Embryonic facial prominence (tissue), 1 donor: ENCODE measurements around the gene OTOP3.
A peak's percentile ranks its signal among the peaks of the same experiment; 100 is the strongest.

Experiments used
- DNase-seq: peaks from one replicate; pipeline ENCODE4 v3.0.0-alpha.2; 2016; ENCODE audit errors: extremely low spot score

The OTOP3 gene

DNA sequence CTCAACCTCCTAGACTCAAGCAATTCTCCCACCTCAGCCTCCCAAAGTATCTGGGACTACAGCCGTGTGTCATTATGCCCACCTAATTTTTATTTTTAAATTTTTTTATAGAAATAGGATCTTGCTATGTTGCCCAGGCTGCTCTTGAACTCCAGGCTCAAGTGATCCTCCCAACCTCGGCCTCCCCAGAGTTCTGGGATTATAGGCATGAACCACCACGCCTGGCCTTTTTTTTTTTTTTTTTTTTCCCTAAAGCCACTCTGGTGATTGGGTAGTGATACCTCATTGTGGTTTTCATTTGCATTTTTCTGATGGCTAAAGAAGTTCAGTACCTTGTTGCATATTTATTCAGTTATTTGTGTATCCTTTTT is 50.5 kb downstream of the OTOP3 start:
- DNase-seq, result no peak

DNA sequence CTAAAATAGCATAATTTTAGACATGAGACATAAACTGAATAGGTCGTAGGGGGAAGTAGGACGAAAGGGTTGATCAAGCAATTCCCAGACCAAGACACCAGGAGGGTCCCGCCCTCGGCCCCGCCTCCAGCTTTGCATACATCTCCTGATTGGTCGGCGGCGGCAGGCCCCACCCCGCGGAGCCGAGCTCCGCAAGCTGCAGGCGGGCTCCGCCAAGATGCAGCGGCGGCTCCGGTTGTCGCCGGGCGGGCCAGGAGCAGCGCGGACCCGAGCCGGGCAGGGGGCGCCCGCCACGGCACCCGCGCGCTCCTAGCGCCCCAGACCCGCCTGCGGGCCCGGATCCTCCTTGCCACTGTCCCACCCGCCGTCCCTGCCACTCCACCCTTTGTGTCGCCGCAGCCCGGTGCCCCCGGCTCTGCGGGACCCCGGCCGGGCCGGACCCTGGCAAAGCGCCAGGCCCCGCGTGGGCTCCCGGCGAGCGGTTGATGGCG is 51.8 kb downstream of the OTOP3 start, which contains the start of gene CDR2L:
CDR2L (plus strand) TSS at position 215 of the 491 bp plus-strand sequence. CDS start 412 bp downstream, outside the sequence.
- peak; percentile 78 for DNase-seq

DNA sequence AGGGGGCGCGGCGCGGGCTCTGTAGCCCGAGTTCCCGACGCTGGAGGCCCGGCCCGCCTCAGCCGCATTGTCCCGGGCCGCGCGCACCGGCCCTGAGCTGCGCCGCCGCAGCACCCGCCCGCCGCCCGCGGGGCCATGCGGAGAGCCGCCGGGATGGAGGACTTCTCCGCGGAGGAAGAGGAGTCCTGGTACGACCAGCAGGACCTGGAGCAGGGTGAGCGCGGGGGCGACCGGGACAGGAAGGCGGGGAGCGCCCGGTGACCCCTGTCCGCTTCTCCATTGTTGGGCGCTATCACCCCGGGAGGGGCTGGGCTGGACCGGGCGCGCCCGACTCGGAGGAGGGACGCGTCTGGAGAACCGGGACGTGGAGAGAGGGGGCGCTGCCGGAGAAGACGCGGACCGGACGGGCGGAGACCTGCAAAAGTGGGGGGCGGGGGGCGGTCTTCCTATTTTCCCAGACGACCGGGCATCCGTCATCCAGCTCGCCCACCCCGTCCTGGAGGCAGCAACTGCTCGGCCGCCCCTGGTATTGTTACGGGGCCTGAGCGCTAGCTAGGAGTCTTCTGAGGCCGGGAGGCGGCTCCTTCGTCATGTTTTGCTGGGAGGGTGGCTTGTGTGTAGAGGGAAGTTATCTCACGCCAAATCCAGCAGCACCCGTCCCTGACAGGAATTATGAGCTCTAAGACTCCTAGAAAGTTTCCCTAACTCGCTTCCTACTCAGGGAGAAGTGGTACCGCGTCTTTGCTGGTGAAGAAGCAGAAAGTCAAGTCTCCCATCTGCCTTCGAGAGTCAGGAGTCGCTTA is 52.4 kb downstream of the OTOP3 start:
- peak; percentile 73 for DNase-seq

DNA sequence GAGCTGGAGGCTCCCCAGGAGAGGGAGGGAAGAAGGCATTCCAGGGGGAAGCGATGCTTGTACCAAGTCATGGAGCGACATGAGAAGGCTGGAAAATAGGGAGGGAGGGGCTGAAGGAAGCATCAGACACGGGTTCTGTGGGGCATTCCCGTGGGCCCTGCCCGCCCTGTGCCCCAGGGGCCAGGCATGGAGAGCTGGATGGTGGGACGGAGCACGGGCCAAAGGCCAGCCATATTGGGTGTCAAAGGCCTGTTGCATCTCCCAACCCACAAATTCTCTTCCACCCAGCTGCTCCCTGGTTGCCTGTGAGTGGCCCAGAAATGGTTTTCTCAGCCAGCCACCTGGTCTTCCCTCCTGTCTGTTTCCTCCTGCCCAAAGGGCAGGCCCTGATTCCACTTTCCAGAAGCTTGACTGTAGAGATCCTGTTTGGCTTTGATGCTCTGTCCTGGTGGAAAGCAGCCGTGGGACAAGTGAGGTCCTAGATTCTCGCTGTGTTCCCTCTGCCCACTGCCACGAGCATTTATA is 54.9 kb downstream of the OTOP3 start:
- DNase-seq, result no peak

DNA sequence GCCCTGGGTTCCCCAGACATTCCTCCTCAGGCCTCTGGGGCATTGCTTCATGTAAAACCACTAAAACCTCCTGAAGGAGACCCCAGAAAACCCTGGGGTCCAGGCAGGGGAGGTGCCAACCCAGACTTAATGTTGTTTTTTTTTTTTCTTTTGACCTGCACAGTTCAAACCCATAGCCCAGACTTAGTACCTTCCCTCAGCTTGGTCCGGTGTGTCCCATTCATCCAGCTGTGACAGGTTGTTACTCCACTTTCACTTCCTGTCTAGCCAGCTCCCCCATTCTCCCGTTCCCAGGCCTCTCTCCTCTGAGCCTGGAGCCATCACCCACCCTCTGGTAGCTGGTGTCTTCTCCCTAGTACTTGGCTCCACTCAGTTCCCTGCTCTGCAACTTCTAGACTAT is 56.5 kb downstream of the OTOP3 start:
- DNase-seq, result no peak

DNA sequence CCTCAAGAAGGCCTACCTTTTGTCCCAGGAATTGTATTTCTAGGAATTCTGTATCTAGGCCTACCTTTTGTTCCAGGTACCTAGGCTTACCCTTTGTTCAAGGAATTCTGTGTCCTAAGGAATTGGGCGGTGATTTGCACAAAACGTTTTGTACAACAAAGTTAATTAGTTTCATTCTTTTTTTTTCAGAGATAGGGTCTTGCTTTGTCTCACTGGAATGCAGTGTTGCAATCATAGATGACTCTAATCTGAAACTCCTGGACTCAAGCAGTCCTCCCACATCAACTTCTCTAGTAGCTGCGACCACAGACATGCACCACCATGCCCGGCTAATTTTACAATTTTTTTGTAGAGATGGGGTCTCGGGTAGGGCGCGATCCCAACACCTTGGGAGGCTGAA is 58.7 kb downstream of the OTOP3 start:
- DNase-seq, result no peak

DNA sequence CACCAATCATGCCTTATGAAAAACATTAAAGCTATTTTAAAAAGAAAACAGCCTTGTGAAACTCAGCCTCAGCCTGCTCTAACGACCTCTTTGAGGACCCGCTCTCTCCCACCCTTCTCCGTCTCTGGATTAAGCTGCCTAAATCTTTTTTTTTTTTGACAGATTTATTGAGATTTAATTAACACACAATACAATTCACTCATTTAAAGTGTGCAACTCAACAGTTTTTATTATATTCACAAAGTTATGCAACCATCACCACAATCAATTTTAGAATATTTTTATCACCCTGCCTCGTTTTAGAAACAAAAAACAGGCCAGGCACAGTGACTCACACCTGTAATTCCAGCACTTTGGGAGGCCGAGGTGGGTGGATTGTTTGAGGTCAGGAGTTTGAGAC is 60.1 kb downstream of the OTOP3 start:
- no peak for DNase-seq

DNA sequence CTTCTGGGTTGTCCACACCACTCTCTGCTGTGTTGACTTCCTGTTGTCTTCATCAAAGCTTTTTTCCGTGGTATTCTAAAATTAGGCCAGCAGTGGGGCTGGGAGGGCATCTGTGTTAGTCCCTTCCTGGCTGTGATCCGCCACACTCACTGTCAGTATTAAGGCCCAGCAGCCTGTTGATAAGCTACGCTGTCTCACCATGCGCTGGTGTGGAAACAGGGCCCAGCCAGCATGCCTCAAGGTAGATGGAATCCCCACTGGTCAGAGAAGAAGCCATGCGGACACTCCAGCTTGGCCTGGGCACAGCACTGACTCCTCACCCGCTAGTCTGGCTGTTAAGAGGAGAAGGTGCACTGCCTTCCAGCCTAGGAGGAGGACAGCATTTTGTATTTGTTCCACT is 63.1 kb downstream of the OTOP3 start:
- no peak for DNase-seq

DNA sequence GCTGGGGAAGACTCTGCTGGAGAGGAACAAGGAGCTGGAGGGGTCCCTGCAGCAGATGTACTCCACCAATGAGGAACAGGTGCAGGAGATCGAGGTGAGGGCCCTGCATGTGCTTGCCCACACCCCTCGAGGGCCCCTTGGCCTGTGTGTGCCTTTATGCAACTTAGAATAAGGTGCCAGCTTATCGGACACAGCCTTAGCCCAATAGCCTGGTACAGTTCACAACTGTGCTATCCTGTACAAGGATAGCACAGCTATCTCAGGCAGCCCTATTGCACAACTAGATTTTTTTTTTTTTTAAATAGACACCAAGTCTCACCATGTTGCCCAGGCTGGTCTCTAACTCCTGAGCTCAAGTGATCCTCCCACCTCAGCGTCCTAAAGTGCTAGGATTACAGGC is 63.8 kb downstream of the OTOP3 start:
- DNase-seq, result no peak
